Endothelial cell of umbilical vein (primary cell): ENCODE measurements around the gene ICA1L.

Experiments used
- EZH2 ChIP-seq: IDR thresholded peaks from 2 replicates; pipeline ENCODE4 v1.6.1; 2012; ENCODE audit warnings: borderline replicate concordance, low read depth, mild to moderate bottlenecking, moderate library complexity, low read length, inconsistent platforms; ENCODE audit not compliant: severe bottlenecking
- POLR2A ChIP-seq: IDR thresholded peaks from 2 replicates; pipeline ENCODE4 v1.6.1; 2012; ENCODE audit warnings: low read depth, mild to moderate bottlenecking, control low read depth, low read length
- POLR2AphosphoS5 ChIP-seq: IDR thresholded peaks from 2 replicates; pipeline ENCODE4 v1.6.1; 2012; ENCODE audit warnings: low read depth, mild to moderate bottlenecking, control low read depth, low read length, moderate library complexity; ENCODE audit not compliant: insufficient read depth
- TF ChIP-seq, protein P1 (sequence below), 2 donors: IDR thresholded peaks; 1 replicate in 1 of 2; 2 replicates in 1 of 2; pipeline ENCODE4 v1.5.1; 2011; ENCODE audit warnings: low read length in 2 of 2, mild to moderate bottlenecking in 2 of 2, moderate library complexity in 2 of 2, control low read depth in 1 of 2, inconsistent platforms in 1 of 2, low read depth in 1 of 2; ENCODE audit not compliant: insufficient read depth in 1 of 2; ENCODE audit errors: extremely low read depth in 1 of 2

DNA sequence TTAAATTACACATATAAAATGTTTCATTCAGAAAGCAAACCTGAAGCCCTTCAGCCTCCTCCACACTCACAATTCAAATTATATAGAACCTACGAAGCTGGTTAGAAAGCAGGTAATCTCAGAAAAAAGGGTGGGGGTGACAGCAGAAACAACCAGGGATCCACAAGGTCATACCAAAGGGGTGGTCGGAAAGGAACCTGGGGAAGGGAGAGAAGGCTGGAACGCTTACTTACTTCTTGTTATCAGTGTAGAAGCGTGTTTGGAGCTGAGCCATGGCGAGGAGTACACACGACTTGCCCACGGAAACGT, 39.6 kb upstream of the ICA1L start:
- TF ChIP-seq, protein P1, sequence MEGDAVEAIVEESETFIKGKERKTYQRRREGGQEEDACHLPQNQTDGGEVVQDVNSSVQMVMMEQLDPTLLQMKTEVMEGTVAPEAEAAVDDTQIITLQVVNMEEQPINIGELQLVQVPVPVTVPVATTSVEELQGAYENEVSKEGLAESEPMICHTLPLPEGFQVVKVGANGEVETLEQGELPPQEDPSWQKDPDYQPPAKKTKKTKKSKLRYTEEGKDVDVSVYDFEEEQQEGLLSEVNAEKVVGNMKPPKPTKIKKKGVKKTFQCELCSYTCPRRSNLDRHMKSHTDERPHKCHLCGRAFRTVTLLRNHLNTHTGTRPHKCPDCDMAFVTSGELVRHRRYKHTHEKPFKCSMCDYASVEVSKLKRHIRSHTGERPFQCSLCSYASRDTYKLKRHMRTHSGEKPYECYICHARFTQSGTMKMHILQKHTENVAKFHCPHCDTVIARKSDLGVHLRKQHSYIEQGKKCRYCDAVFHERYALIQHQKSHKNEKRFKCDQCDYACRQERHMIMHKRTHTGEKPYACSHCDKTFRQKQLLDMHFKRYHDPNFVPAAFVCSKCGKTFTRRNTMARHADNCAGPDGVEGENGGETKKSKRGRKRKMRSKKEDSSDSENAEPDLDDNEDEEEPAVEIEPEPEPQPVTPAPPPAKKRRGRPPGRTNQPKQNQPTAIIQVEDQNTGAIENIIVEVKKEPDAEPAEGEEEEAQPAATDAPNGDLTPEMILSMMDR (IDR thresholded peaks at IDR 0.05; ENCODE audit: extremely low read depth in 1 of 2, insufficient read depth in 1 of 2, low read depth in 1 of 2, low read length in 2 of 2), result no peak
- TF ChIP-seq POLR2AphosphoS5 (no peak), POLR2A (no peak), EZH2 (no peak)
